ENCODE measurements around the gene TBC1D22A. TPM values are rescaled to one million over a fixed set of nuclear protein-coding genes. Genes with fewer than 3 reads are reported as not detected.

TBC1D22A gene
- total RNA-seq, 2 donors from 2014 or later = 21.5 to 23.1 TPM

- Histone ChIP-seq H3K4me3 (no peak overlapping the region), H3K27ac (no peak overlapping the region), H3K27me3 (no peaks in the 10 kb centered on the region), H3K4me1 (no peaks in the 10 kb centered on the region), H3K36me3 (replicated peaks in 1 of 2; ENCODE audit: insufficient read depth in 1 of 2, low read depth in 2 of 2) (peaks cover 0 to 2% of the 10 kb centered on the region in 2 donors), H3K9me3 (no peaks in the 10 kb centered on the region)
- 88 to 92% methylated on average over 15 of the region's 15 CpGs for WGBS, 2 donors
- no peak for ATAC-seq
- DNase-seq = no peak
- intact Hi-C loops (cut with DNase I) = no loop called here
- no peak for TF ChIP-seq CTCF (IDR thresholded peaks at IDR 0.05)
Measured at GRCh38 chr22:46892866-46893265, 130.4 kb downstream of the TBC1D22A start.

GRCh38 chr22:46893281-46894020 is 131.0 kb downstream of the TBC1D22A start:
- Histone ChIP-seq H3K4me1 (no peaks in the 10 kb centered on the region), H3K9me3 (no peaks in the 10 kb centered on the region), H3K27ac (no peak overlapping the region), H3K36me3 (replicated peaks in 1 of 2; ENCODE audit: insufficient read depth in 1 of 2, low read depth in 2 of 2) (peaks cover 0 to 2% of the 10 kb centered on the region in 2 donors), H3K4me3 (no peak overlapping the region), H3K27me3 (no peaks in the 10 kb centered on the region)
- intact Hi-C loops (cut with DNase I) = no loop called here
- 82 to 91% methylated on average over 7 to 10 of the region's 10 CpGs for WGBS, 2 donors
- DNase-seq (no peak), ATAC-seq (no peak)
- TF ChIP-seq POLR2A (IDR thresholded peaks at IDR 0.05) (no peak), CTCF (IDR thresholded peaks at IDR 0.05) (no peak)

- Histone ChIP-seq H3K9me3 (no peaks in the 10 kb centered on the region), H3K4me3 (no peak overlapping the region), H3K4me1 (no peaks in the 10 kb centered on the region), H3K27me3 (no peaks in the 10 kb centered on the region), H3K27ac (no peak overlapping the region), H3K36me3 (replicated peaks in 1 of 2; ENCODE audit: insufficient read depth in 1 of 2, low read depth in 2 of 2) (peaks cover 0 to 2% of the 10 kb centered on the region in 2 donors)
- intact Hi-C loops (cut with DNase I) = no loop called here
- WGBS, 2 donors = 82 to 84% methylated on average over 12 of the region's 12 CpGs
- no peak for DNase-seq
- no peak for ATAC-seq
- TF ChIP-seq POLR2A (IDR thresholded peaks at IDR 0.05) = no peak
- TF ChIP-seq CTCF (IDR thresholded peaks at IDR 0.05) = no peak
Measured at GRCh38 chr22:46894081-46894671, 131.7 kb downstream of the TBC1D22A start.

- intact Hi-C loops (cut with DNase I) = no loop called here
- TF ChIP-seq CTCF (IDR thresholded peaks at IDR 0.05) = no peak
- no peak for TF ChIP-seq POLR2A (IDR thresholded peaks at IDR 0.05)
- WGBS, 2 donors = 90 to 94% methylated on average over 15 of the region's 15 CpGs
- H3K27me3 ChIP-seq = no peaks in the 10 kb centered on the region
- DNase-seq (no peak), ATAC-seq (no peak)
- peaks cover 0 to 2% of the 10 kb centered on the region in 2 donors for H3K36me3 ChIP-seq (replicated peaks in 1 of 2; ENCODE audit: insufficient read depth in 1 of 2, low read depth in 2 of 2)
- no peak overlapping the region for H3K27ac ChIP-seq
- H3K4me1 ChIP-seq = no peaks in the 10 kb centered on the region
- H3K4me3 ChIP-seq = no peak overlapping the region
- H3K9me3 ChIP-seq = no peaks in the 10 kb centered on the region
Measured at GRCh38 chr22:46894851-46895640, 132.6 kb downstream of the TBC1D22A start.
